HG03097 (cell line): ENCODE measurements around the gene RAMP3.
"Not testable (repeated sequence)": the region's sequence is repeated elsewhere in the genome, so short reads cannot be mapped to it uniquely, and the experiment has no call there.

ENCODE experiments used
- ATAC-seq: cut with Tn5 transposase; IDR thresholded peaks from one replicate; pipeline ENCODE4 v1.9.1; 2021; ENCODE audit not compliant: unreplicated experiment, low FRiP score

RAMP3 gene

GRCh38 chr7:45155357-45155900 is 2.2 kb upstream of the RAMP3 start:
- ATAC-seq, result no peak

- no peak for ATAC-seq
Measured at GRCh38 chr7:45155941-45156340, 1.6 kb upstream of the RAMP3 start.

- ATAC-seq, result no peak
Measured at GRCh38 chr7:45156516-45157272, 897 bp upstream of the RAMP3 start.

- no peak for ATAC-seq
Measured at GRCh38 chr7:45157286-45157652, 322 bp upstream of the RAMP3 start.

- no peak for ATAC-seq
Measured at GRCh38 chr7:45158471-45158870, 880 bp downstream of the RAMP3 start.

- no peak for ATAC-seq
Measured at GRCh38 chr7:45159296-45159695, 1.7 kb downstream of the RAMP3 start.

- ATAC-seq, result no peak
Measured at GRCh38 chr7:45160417-45160881, 2.9 kb downstream of the RAMP3 start.

GRCh38 chr7:45161138-45161537 is 3.5 kb downstream of the RAMP3 start:
- ATAC-seq, result no peak

- no peak for ATAC-seq
Measured at GRCh38 chr7:45161842-45162241, 4.3 kb downstream of the RAMP3 start.

GRCh38 chr7:45162311-45162845 is 4.8 kb downstream of the RAMP3 start:
- no peak for ATAC-seq

GRCh38 chr7:45162943-45163691 is 5.5 kb downstream of the RAMP3 start:
- no peak for ATAC-seq

- no peak for ATAC-seq
Measured at GRCh38 chr7:45163692-45164052, 6.1 kb downstream of the RAMP3 start.

GRCh38 chr7:45164271-45164670 is 6.7 kb downstream of the RAMP3 start:
- ATAC-seq, result not testable (repeated sequence)

- ATAC-seq, result no peak
Measured at GRCh38 chr7:45165857-45166256, 8.3 kb downstream of the RAMP3 start.

GRCh38 chr7:45171946-45172345 is 14.4 kb downstream of the RAMP3 start:
- no peak for ATAC-seq

GRCh38 chr7:45173596-45174327 is 16.2 kb downstream of the RAMP3 start:
- ATAC-seq, result no peak

GRCh38 chr7:45174328-45174610 is 16.7 kb downstream of the RAMP3 start:
- no peak for ATAC-seq

- no peak for ATAC-seq
Measured at GRCh38 chr7:45174966-45175765, 17.6 kb downstream of the RAMP3 start.

- no peak for ATAC-seq
Measured at GRCh38 chr7:45176091-45176490, 18.5 kb downstream of the RAMP3 start.
